HL-60/S4 treated with retinoic acid at 250 ng/mL for 4 days and 3 days (cell line): ENCODE data around the gene ADAT2.
"Not testable (repeated sequence)": the region's sequence is repeated elsewhere in the genome, so short reads cannot be mapped to it uniquely, and the experiment has no call there.

Experiments
- in situ Hi-C: fragments of 300-500 bp; cut with MboI; formaldehyde crosslinking; loops from 2 replicates; pipeline ENCODE4 v1.7.0; 2022; ENCODE audit warnings: low sequenced_read_pairs

Gene ADAT2

DNA sequence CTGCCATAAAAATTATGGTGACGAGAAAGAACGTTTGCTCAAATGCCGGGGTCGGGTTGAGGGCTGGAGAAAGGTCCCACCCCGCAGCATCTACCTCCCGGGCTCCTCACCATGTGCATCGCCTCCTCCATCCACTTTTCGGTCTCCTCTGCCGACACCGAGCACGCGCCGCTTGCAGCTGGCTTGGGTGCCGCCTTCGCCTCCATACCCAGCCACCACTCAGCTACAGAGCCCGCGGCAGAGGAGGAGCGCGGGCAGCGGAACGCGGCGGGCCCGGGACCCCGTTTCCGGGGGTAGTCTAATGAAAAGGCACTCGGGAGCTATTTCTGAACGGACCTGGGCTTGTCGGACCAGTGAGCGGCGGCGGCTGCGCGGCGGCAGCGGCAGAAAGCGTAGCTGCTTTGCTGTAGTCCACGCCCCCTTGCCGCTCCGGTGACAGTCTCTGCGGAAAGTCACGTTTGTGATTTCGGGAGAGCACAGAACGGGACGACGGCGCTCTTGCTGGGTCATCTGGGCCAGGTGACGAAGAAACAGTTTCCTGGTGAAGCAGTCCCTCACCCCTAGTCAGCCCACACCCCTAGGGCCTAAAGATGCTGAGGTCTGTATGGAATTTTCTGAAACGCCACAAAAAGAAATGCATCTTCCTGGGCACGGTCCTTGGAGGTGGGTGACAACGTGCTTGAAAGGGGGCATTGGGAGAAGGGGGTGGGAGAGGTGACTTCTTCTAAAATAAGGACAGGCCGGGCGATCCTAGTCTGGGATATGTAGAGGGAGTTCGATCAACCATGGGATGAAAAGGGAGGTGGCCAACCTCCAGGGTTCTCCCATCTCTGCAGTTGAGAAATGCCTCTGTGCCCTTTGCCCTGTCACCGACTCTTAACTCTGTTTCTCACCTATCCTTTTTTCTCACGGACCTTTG, at the start of gene ADAT2, which contains the start of gene PEX3:
Gene ADAT2, minus strand, starts transcription at position 243 of the 919 bp plus-strand sequence. Its CDS starts 37 bp downstream, at position 206.
Gene PEX3, plus strand, starts transcription at position 353 of the 919 bp plus-strand sequence. Its CDS starts 238 bp downstream, at position 591.
- in situ Hi-C loops = no loop called here

DNA sequence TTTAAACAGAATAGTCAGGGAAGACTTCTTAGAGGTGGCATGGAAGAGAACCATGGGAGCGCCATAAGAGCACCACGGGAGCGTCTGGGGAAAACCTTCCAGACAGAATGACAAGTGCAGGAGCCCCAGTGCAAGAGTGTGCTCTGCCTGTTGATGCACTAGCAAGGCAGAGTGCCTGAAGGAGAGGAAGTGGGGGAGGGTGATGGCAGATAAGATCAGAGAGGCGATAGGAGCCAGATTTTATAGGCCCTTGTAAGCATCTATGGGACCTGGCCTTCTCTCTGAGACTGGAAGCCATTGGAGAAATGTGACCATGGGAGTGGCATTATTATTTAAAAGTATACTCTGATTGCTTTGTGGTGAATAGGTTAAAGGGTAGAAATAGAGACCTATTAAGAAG, 47.9 kb upstream of the ADAT2 start:
- in situ Hi-C loops = no loop called here

DNA sequence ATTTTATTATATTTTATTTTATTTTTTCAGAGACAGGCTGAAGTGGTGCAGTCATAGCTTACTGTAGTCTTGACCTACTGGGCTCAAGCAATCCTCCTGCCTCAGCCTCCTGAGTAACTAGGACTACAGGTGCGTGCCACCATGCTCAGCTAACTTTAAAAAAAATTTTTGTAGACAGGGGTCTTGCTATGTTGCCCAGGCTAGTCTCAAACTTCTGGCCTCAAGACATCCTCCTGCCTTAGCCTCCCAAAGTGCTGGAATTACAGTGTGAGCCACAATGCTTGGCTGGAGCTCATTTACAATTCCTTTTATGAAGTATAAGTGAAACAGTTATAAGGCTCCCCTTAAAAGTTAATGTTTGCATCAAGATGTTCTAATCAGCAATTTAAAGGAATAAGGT, 46.5 kb upstream of the ADAT2 start:
- in situ Hi-C loops = no loop called here

DNA sequence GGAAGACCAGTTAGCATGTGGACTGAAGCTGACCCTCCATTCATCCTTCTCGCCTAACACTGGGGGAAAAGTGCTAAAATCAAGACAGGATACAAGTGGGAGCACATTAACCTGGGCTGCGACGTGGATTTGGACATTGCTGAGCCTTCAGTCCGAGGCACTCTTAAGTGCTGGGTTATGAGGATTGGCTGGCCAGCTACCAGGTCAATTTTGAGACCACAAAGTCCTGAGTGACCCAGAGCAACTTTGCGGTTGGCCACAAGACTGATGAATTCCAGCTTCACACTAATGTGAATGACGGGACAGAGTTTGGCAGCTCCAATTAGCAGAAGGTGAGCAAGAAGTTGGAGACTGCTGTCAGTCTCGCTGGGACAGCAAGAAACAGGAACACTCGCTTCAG, 40.3 kb upstream of the ADAT2 start:
- in situ Hi-C loops = no loop called here

DNA sequence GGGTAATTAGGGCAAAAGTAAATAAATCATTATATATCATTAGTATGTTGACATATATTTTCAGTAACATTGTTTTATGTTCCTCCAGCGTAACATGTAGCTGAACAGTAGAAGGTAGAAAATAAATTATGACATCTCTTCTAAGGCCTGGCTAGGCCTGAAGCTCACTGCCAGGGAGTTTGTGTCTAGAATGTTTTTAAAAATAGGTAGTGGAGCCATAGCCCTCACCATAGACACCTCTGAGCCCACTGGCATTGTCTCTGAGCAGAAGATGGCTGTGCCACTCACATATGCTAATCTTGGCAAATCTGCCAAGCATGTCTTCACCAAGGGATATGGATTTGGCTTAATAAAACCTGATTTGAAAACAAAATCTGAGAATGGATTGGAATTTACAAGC, 39.7 kb upstream of the ADAT2 start:
- in situ Hi-C loops = no loop called here

DNA sequence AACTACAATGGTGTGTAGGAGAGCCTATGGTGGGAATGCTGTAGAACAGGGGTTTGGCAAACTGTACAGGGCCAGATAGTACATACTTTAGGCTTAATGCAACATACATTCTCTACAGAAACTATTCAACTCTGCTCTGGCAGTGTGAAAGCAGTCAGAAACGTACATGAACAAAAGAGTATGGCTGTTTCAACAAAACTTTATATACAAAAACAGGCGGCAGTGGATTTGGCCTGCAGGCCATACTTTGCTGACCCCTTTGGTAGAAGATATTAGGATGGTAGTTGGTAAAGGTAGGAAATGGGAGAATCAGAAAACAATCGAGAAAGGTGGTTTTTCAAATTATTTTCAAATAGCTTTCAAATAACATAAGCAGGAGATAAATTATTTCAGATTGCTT, 36.3 kb upstream of the ADAT2 start:
- in situ Hi-C loops = no loop called here

DNA sequence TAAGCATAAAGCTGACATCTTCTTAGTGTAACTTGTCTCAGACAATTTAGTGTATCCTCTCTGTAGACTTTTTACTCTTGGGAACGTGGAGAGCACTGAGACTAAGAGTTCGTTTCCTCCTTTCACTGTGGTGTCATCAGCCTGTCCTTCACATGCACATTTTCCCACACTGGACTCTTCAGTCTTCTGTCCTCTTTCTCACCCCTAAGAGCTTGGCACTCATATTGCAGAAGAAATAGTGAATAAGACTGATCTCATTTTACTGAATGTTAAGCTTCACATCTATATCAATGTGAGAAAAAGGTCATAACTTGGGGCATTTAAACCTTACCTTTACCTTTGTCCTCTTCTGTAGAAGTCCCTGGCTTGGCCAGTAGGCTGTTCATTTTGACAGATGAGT, 35.5 kb upstream of the ADAT2 start:
- in situ Hi-C loops = no loop called here

DNA sequence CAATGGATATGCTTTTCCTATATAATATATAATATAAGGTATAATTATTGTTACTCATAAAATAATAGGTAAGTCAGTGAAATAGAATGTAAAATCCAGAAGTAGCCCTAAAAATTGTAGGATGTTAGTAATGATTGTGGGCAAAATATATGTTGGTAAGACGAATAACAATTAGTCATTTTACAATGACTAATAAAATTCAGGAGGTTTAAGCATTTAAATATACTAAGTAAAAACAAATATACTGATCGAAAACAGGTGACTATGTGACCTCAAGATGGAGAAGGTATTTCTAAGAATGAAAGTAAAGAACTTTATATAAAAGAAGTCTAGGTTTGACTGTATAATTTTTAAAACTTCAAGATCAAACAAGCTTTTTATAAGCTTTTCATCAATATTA, 32.1 kb upstream of the ADAT2 start:
- in situ Hi-C loops = no loop called here

DNA sequence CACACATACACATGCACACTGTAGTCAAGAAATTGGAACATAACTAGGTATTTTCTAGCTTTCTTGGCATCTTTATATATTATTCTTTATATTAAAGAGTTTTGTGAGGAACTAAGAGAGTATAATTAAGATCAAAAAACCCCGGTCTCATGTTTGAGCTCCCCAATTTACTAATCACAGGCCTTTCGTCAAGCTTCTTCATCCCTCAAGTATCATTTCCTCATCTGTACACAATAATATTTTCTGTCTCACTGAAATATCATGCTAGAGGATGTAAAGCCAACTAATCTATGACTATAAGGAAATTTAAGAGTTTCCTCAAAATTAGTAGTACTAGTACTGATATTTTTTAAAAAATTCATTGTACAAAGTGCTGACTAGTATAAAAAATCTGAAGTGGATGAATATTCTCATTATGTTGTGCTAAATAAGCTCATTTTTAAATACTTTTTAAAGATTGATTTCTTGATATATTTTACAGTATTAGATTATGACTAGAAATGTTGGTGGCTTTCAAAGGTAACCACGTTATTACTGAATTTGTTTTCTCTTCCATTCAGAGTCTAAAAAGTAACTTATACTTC, 28.1 kb upstream of the ADAT2 start:
- in situ Hi-C loops = no loop called here

DNA sequence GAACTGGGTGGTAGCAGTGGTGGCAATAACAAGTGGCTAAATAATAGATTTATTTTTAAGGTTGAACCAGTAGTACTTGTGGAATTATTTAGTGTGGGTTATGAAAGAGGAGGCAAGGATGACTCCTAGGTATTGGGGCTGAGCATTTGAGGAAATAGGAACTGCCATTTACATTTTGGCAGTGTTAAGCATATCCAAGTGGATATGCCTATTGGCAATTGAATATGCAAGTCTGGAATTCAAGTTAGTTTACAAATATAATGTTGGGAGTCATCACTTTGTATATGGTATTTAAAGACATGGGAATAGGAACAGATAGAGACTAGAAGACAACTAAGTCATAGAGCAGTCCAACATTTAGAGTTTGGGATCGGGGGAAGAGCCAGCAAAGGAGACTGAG, 26.1 kb upstream of the ADAT2 start:
- in situ Hi-C loops = no loop called here

DNA sequence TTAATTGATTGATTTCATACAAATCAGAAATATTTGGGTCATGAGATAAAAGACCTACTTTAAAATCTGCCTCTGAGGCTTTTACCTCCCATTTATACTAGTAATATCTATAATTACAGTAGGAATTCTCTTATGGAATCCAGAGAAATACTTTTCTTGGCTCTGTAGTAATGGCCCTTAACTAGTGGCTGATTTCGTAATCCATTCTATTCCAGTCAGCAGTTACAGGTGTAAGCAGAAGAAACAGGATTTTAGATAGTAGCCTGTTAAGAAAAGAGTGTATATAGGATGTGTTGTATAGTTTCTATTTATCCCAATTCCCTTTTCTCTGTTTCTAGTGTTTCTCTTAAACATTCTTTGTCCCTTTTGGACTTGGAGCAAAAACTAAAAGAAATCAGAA, 21.3 kb upstream of the ADAT2 start:
- in situ Hi-C loops = no loop called here

DNA sequence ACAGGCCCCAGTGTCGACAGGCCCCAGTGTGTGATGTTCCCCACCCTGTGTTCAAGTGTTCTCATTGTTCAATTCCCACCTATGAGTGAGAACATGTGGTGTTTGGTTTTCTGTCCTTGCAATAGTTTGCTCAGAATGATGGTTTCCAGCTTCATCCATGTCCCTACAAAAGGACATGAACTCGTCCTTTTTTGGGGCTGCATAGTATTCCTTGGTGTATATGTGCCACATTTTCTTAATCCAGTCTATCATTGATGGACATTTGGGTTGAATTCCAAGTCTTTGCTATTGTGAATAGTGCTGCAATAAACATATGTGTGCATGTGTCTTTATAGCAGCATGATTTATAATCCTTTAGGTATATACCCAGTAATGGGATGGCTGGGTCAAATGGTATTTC, 18.3 kb upstream of the ADAT2 start:
- in situ Hi-C loops = not testable (repeated sequence)

DNA sequence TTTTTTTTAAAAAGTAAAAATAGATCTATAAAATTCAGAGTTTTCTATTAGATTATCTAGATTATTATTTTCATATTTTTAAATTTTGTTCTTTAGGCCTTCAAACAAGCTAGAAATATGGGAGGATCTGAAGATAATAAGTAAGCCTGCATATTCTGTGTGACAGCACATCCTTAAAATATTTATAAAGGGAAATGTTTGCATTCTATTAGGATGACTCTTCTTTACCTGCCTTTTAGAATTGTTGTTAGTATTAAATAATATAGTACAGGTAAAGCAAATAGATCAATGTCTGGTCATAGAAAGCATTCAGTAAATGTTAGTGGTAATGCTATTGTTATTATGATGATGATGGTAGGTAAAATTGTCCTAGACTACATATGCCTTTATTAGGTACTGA, 17.5 kb upstream of the ADAT2 start:
- in situ Hi-C loops = no loop called here

DNA sequence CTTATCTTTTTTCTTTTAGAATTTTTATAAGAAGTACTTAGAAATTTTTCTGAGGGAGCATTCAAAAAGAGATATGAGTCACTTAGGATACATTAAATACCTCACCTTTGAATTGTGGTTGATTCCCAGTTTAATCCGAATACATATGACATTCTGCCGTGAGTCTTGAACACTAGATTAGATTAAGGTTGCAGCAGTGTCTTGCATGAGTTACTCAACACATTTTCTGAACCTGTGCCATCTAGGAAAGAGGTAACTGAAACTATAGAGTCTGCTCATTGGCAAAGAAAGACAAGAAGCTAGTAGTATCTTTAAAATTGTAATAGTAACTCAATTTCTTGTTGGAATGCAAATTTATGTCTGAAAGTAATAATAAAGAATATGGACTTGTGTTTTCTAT, 15.1 kb upstream of the ADAT2 start:
- in situ Hi-C loops = no loop called here

DNA sequence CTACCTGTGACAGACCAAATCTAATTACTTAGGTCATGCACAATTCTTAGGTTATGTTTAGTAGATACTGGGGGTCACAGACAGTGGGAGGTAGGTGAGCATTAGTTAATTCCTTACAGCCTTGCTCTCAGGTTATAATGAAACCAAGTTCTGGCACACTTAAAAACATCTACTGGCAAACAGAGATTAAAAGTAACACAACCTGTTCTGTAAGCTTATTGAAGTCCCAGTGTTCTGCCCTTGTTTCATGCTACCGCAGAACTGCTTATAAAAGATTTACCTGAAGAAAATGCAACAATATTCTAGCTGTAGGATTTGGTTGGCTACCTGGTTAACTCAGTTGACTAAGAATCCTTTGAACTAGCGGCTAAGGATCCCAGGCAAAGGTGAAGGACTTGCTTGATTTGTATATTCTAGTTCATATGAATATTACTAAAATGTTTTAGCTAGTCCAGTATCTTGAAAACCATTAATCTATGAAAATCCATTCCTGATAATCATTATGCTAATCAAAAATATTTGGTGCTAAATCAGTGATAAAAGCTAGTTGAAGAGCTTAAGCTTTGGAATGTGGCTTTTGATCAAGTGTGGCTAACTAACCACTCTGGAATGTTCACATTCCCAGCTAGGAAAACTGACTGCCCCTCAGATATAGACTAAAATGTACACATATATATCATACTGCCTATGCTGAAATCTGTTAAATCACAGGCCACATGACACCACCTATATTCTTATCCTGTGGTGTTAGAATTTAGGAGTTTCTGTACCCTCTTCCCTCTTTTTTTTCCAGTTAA, 7.3 kb upstream of the ADAT2 start:
- in situ Hi-C loops = no loop called here

DNA sequence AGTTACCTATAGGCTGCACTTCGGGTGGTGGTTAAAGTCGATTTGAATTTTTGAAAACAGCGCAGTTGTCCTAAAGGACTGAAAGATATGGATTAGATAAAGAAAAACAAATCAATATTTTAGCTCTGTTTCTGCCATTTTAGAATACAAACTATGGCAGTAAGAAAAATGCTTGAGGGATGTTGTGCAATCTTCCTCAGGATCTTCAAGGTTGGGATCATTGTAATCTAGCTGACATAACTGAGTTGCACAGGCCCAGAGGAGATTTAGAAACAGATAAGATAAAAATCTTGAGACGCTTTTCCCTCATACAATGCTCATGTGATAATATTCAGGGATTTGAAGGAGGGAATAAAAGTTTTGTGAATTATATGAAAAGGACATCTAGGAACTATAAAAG, 1.0 kb upstream of the ADAT2 start:
- in situ Hi-C loops = no loop called here

DNA sequence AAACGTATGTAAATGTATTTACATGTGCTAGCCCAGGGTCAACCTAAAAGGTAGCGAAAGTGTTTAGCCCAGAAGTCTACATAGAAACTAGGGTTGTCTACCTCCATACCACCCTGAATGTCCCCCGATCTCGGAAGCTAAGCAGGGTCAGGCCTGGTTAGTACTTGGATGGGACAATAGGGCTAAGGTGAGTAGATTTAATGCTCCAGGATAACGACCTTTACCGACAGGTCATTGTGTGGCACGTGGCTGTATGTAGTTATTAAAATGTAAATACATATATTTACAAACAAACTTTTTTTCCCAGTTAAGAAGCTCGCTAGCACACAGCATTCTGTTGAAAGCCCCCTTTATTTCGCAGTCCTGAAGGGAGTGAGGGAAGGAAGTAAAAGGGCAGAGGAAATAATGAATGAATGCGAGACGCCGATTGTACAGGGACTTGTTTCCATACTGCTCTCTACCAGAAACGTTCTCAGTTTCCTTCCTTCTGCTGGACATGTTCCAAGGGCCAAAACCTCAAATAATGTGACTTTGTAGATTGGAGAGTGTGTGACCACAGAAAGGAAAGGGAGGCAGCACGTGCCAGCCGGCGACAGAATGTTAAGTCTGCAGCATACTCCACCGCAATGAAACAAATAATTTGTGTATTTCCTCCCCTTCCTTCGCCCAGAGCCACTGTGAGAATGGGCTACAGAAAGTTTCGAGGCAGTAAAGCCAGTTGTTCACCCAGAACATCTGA, 612 bp downstream of the ADAT2 start:
- in situ Hi-C loops = no loop called here

DNA sequence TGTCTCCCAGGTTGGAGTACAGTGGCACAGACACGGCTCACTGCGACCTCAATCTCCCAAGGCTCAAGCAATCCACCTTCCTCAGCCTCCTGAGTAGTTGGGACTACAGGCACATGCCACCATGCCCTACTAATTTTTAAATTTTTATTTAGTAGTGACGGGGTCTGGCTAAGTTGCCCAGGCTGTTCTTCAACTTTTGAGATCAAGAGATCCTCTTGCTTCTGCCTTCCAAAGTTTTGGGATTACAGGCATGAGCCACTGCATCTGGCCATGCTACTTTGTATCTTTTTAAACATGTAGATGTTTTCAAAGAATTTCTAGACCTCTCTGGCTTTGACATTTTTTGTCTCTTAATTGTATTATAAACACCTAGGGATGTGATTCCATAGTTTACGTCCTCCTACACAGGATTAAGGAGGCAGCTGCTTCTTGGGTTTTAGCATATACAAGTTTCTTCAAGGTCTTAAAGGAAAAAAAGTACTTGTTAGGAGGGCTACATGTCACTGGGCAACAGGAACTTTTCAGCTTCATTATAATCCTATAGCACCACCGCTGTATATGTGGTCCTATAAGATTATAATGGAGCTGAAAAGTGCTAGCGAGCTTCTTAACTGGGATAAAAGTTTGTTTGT, 1.3 kb downstream of the ADAT2 start:
- in situ Hi-C loops = no loop called here

DNA sequence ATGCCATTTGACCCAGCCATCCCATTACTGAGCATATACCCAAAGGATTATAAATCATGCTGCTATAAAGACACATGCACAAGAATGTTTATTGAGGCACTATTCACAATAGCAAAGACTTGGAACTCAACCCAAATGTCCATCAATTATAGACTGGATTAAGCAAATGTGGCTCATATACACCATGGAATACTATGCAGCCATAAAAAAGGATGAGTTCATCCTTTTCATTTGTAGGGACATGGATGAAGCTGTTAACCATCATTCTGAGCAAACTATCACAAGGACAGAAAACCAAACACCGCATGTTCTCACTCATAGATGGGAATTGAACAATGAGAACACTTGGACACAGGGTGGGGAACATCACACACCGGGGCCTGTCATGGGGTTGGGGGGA, 2.6 kb downstream of the ADAT2 start:
- in situ Hi-C loops = not testable (repeated sequence)

DNA sequence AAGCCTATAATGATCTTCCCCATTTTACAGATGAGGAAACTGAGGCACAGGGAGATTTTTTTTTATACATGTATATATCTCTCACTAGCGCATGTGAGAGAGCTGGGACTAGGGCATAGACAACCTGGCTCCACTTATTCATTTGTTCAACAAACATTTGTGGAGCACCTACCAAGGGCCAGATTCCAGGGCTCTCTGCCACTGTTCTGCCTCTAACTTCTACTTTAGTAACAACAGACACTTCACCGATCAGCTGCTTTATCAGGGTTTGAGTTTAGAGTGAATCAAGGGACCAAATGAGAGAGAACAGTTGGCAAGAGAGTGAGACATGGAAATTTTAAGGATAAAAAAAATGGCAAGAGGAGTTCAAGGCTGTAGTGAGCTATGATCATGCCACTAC, 7.4 kb downstream of the ADAT2 start:
- in situ Hi-C loops = no loop called here
